H9 (cell line): ENCODE measurements around the gene CFAP46. TPM values are rescaled to one million over a fixed set of nuclear protein-coding genes. Genes with fewer than 3 reads are reported as not detected.

Source experiments
- DNase-seq: peaks from one replicate; pipeline ENCODE4 v3.0.0-alpha.2; 2017
- H2AFZ ChIP-seq: one replicate; pipeline ENCODE4 v1.6.1; 2013; ENCODE audit warnings: mild to moderate bottlenecking, low read length, control low read depth, moderate library complexity
- H2AK5ac ChIP-seq: 2 replicates; pipeline ENCODE4 v1.6.1; 2013; ENCODE audit warnings: low read length, control low read depth, mixed read lengths; ENCODE audit not compliant: insufficient read length
- H2BK120ac ChIP-seq: one replicate; pipeline ENCODE4 v1.6.1; 2013; ENCODE audit warnings: low read depth, mild to moderate bottlenecking, low read length, control low read depth, inconsistent platforms; ENCODE audit not compliant: poor library complexity, severe bottlenecking
- H2BK12ac ChIP-seq: 2 replicates; pipeline ENCODE4 v1.6.1; 2013; ENCODE audit warnings: low read length, control low read depth, mixed read lengths, low read depth; ENCODE audit not compliant: insufficient read length
- H2BK15ac ChIP-seq: 2 replicates; pipeline ENCODE4 v1.6.1; 2013; ENCODE audit warnings: low read depth, low read length, control low read depth
- H2BK20ac ChIP-seq: one replicate; pipeline ENCODE4 v1.6.1; 2013; ENCODE audit warnings: low read depth, mild to moderate bottlenecking, low read length, control low read depth, inconsistent platforms; ENCODE audit not compliant: poor library complexity, severe bottlenecking
- H2BK5ac ChIP-seq: 2 replicates; pipeline ENCODE4 v1.6.1; 2013; ENCODE audit warnings: low read length, control low read depth, mixed read lengths; ENCODE audit not compliant: insufficient read length
- H3K14ac ChIP-seq: 2 replicates; pipeline ENCODE4 v1.6.1; 2013; ENCODE audit warnings: low read length, control low read depth; ENCODE audit not compliant: insufficient read depth
- H3K18ac ChIP-seq: 2 replicates; pipeline ENCODE4 v1.6.1; 2013; ENCODE audit warnings: low read depth, mild to moderate bottlenecking, mixed read lengths, low read length, control low read depth; ENCODE audit not compliant: insufficient read length
- H3K23ac ChIP-seq: 2 replicates; pipeline ENCODE4 v1.6.1; 2013; ENCODE audit warnings: low read length, control low read depth, mixed read lengths, low read depth; ENCODE audit not compliant: insufficient read length
- H3K23me2 ChIP-seq: 2 replicates; pipeline ENCODE4 v1.6.1; 2013; ENCODE audit warnings: low read depth, mild to moderate bottlenecking, mixed read lengths, low read length, control low read depth; ENCODE audit not compliant: insufficient read length, poor library complexity, severe bottlenecking
- H3K27ac ChIP-seq: 2 replicates; pipeline ENCODE4 v1.5.1; 2013; ENCODE audit warnings: low read length, control low read depth, mixed read lengths, low read depth; ENCODE audit not compliant: insufficient read length
- H3K27me3 ChIP-seq: 2 replicates; pipeline ENCODE4 v1.6.1; 2013; ENCODE audit warnings: low read length, control low read depth, inconsistent platforms; ENCODE audit not compliant: insufficient read depth
- H3K4ac ChIP-seq: 2 replicates; pipeline ENCODE4 v1.6.1; 2013; ENCODE audit warnings: low read depth, mild to moderate bottlenecking, control low read depth, inconsistent platforms, low read length, moderate library complexity
- H3K4me1 ChIP-seq: 2 replicates; pipeline ENCODE4 v1.6.1; 2013; ENCODE audit warnings: low read length, control low read depth, inconsistent platforms; ENCODE audit not compliant: insufficient read depth
- H3K4me2 ChIP-seq: 2 replicates; pipeline ENCODE4 v1.6.1; 2013; ENCODE audit warnings: low read length, control low read depth, mixed read lengths; ENCODE audit not compliant: insufficient read length, insufficient read depth
- H3K56ac ChIP-seq: 2 replicates; pipeline ENCODE4 v1.6.1; 2013; ENCODE audit warnings: low read depth, mild to moderate bottlenecking, mixed read lengths, low read length, control low read depth; ENCODE audit not compliant: insufficient read length
- H3K79me1 ChIP-seq: 2 replicates; pipeline ENCODE4 v1.6.1; 2013; ENCODE audit warnings: low read depth, mild to moderate bottlenecking, moderate library complexity, low read length, control low read depth, inconsistent platforms; ENCODE audit not compliant: insufficient read depth, poor library complexity, severe bottlenecking
- H3K79me2 ChIP-seq: 2 replicates; pipeline ENCODE4 v1.6.1; 2013; ENCODE audit warnings: low read length, control low read depth, inconsistent platforms; ENCODE audit not compliant: insufficient read depth
- H3K9ac ChIP-seq: 2 replicates; pipeline ENCODE4 v1.6.1; 2013; ENCODE audit warnings: low read length, control low read depth, mixed read lengths; ENCODE audit not compliant: insufficient read length; ENCODE audit errors: extremely low read depth
- H3K9me3 ChIP-seq: one replicate; pipeline ENCODE4 v1.6.1; 2013; ENCODE audit warnings: low read depth, low read length, inconsistent platforms; ENCODE audit not compliant: control insufficient read depth
- H3T11ph ChIP-seq: one replicate; pipeline ENCODE4 v1.6.1; 2013; ENCODE audit warnings: mild to moderate bottlenecking, low read length, control low read depth, inconsistent platforms
- H4K20me1 ChIP-seq: one replicate; pipeline ENCODE4 v1.6.1; 2013; ENCODE audit not compliant: control insufficient read depth, insufficient read length, insufficient read depth
- H4K5ac ChIP-seq: 2 replicates; pipeline ENCODE4 v1.6.1; 2013; ENCODE audit warnings: low read depth, mild to moderate bottlenecking, mixed read lengths, low read length, control low read depth; ENCODE audit not compliant: insufficient read length
- H4K8ac ChIP-seq: replicated peaks from 2 replicates; pipeline ENCODE4 v1.6.1; 2013; ENCODE audit warnings: low read length, control low read depth, mixed read lengths, low read depth; ENCODE audit not compliant: insufficient read length
- H4K91ac ChIP-seq: 2 replicates; pipeline ENCODE4 v1.6.1; 2013; ENCODE audit warnings: low read depth, mild to moderate bottlenecking, moderate library complexity, mixed read lengths, low read length, control low read depth; ENCODE audit not compliant: insufficient read length
- H3K27ac Mint-ChIP-seq, 3 experiments: 2 replicates in 2 of 3; 3 replicates in 1 of 3; pipeline ENCODE4 v1.8.0; 2020 to 2021; ENCODE audit warnings: mixed read lengths in 3 of 3, mild to moderate bottlenecking in 1 of 3, moderate library complexity in 1 of 3
- H3K27me3 Mint-ChIP-seq: 2 replicates; pipeline ENCODE4 v1.8.0; 2021; ENCODE audit warnings: low read depth, mild to moderate bottlenecking, moderate library complexity, mixed read lengths
- H3K36me3 Mint-ChIP-seq, 3 experiments: 2 replicates in 2 of 3; 3 replicates in 1 of 3; pipeline ENCODE4 v1.8.0; 2020 to 2021; ENCODE audit warnings: low read depth in 3 of 3, mixed read lengths in 3 of 3; ENCODE audit not compliant: insufficient read depth in 1 of 3
- H3K4me1 Mint-ChIP-seq, 2 experiments: 2 replicates each; pipeline ENCODE4 v1.8.0; 2020; ENCODE audit warnings: mixed read lengths in 2 of 2
- H3K4me3 Mint-ChIP-seq, 2 experiments: 2 replicates in 1 of 2; 3 replicates in 1 of 2; pipeline ENCODE4 v1.8.0; 2020 to 2021; ENCODE audit warnings: mild to moderate bottlenecking in 2 of 2, mixed read lengths in 2 of 2, moderate library complexity in 1 of 2
- H3K9me3 Mint-ChIP-seq, 2 experiments: 2 replicates in 1 of 2; 3 replicates in 1 of 2; pipeline ENCODE4 v1.8.0; 2020; ENCODE audit warnings: mild to moderate bottlenecking in 2 of 2, mixed read lengths in 2 of 2, moderate library complexity in 1 of 2
- WGBS: extraction: QIAGEN DNeasy Blood & Tissue Kit; methylation state at CpG from one replicate; pipeline ENCODE4 v1.1.7; 2013; ENCODE audit warnings: missing lambda C conversion rate, low lambda C conversion rate, mixed read lengths; ENCODE audit not compliant: insufficient read length; ENCODE audit errors: extremely low coverage; 5-methylcytosine and 5-hydroxymethylcytosine counted together
- total RNA-seq: library from RNA; stranded (reverse); gene quantifications from 2 replicates; pipeline ENCODE4 v1.2.1, GENCODE V29; 2021
- TF ChIP-seq, protein P1 (sequence below): fragments of 200-600 bp; sonication (generic); conservative IDR thresholded peaks from 3 replicates; pipeline ENCODE4 v1.8.0; 2021; ENCODE audit warnings: antibody characterized with exemption, mild to moderate bottlenecking

Gene CFAP46
- total RNA-seq, 1 experiment from 2014 or later, result 3.1 TPM

DNA sequence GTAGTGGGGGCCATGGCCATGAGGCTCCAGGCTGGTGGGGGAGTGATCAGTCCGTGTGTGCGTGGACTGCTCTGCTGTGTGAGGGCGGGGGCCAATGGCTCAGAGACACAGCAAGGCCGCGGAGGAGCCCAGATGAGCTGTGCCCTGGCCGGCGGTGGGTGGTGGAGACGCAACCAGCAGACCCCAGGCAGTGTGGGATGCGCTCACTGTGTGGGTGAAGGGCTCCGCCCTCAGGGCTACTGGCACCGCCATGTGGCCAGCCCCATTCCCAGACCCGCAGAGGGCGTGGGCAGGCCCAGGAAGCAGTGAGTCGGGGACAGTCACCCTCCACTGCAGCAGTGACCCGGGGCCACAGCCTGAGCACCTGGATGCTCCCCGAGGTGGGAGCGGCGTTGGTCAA is 165.5 kb downstream of the CFAP46 start:
- Histone ChIP-seq H3K79me1 (no peaks in the 10 kb centered on the region), H3K4me2 (no peak overlapping the region), H3K23me2 (no peaks in the 10 kb centered on the region), H4K91ac (no peak overlapping the region), H2BK5ac (no peak overlapping the region), H3K4ac (no peak overlapping the region), H2BK15ac (no peak overlapping the region), H3K4me1 (no peaks in the 10 kb centered on the region), H4K20me1 (no peaks in the 10 kb centered on the region), H3T11ph (no peak overlapping the region), H3K14ac (no peak overlapping the region), H3K79me2 (no peaks in the 10 kb centered on the region), H2AK5ac (no peak overlapping the region), H3K56ac (no peak overlapping the region), H4K8ac (no peak overlapping the region), H3K18ac (no peak overlapping the region), H3K27ac (no peak overlapping the region), H4K5ac (no peak overlapping the region), H2AFZ (no peak overlapping the region), H3K23ac (no peak overlapping the region), H3K9me3 (no peaks in the 10 kb centered on the region), H3K27me3 (peaks cover 4% of the 10 kb centered on the region; the same call in 1 of the 2 replicates), H2BK12ac (no peak overlapping the region), H3K9ac (no peak overlapping the region), H2BK120ac (no peak overlapping the region), H2BK20ac (no peak overlapping the region)
- TF ChIP-seq, protein P1, sequence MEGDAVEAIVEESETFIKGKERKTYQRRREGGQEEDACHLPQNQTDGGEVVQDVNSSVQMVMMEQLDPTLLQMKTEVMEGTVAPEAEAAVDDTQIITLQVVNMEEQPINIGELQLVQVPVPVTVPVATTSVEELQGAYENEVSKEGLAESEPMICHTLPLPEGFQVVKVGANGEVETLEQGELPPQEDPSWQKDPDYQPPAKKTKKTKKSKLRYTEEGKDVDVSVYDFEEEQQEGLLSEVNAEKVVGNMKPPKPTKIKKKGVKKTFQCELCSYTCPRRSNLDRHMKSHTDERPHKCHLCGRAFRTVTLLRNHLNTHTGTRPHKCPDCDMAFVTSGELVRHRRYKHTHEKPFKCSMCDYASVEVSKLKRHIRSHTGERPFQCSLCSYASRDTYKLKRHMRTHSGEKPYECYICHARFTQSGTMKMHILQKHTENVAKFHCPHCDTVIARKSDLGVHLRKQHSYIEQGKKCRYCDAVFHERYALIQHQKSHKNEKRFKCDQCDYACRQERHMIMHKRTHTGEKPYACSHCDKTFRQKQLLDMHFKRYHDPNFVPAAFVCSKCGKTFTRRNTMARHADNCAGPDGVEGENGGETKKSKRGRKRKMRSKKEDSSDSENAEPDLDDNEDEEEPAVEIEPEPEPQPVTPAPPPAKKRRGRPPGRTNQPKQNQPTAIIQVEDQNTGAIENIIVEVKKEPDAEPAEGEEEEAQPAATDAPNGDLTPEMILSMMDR, result no peak
- H3K4me1 Mint-ChIP-seq, result peaks cover 0 to 8% of the 10 kb centered on the region in 2 experiments; a peak in 2 of 4 replicates
- no peak for DNase-seq
- H3K36me3 Mint-ChIP-seq, result peaks cover 4 to 6% (median 5%) of the 10 kb centered on the region in 3 experiments; a peak in 6 of 7 replicates
- H3K9me3 Mint-ChIP-seq, result peaks cover 8% of the 10 kb centered on the region in 2 experiments; a peak in 4 of 5 replicates
- WGBS, result no CpG with 5 or more reads among the region's 18 CpGs
- H3K27ac Mint-ChIP-seq, result no peak overlapping the region
- H3K4me3 Mint-ChIP-seq, result no peak overlapping the region
- peaks cover 13% of the 10 kb centered on the region for H3K27me3 Mint-ChIP-seq
